Posterior vena cava (tissue), 2 donors: ENCODE measurements around the gene UST. TPM values are rescaled to one million over a fixed set of nuclear protein-coding genes. Genes with fewer than 3 reads are reported as not detected.
"Not testable (repeated sequence)": the region's sequence is repeated elsewhere in the genome, so short reads cannot be mapped to it uniquely, and the experiment has no call there.

ENCODE experiments used
- DNase-seq: peaks from one replicate; pipeline ENCODE4 v3.0.0-alpha.2; 2020; ENCODE audit warnings: low spot score
- intact Hi-C, 2 donors: fragments of 100-400 bp; cut with DNase I; formaldehyde crosslinking; loops; one replicate each; pipeline versions ENCODE4 v1.14.1 to v1.14.2; 2022 to 2023
- total RNA-seq, 2 donors: library from RNA; stranded (reverse); fragmentation: NEBNext Ultra II Directional; extraction: Animal tissue kit (Norgen Biotek cat#: 25700); gene quantifications; one replicate each; pipeline ENCODE4 v1.2.1, GENCODE V29; 2021
- donor health status: DM: yes; HTN: yes; CAD: no.
- donor health status: DM: yes; HTN: yes; CAD: no.

UST gene
- total RNA-seq, 2 donors from 2014 or later, result 15.2 to 19.4 TPM

- DNase-seq, result no peak
- intact Hi-C loops, result no loop called here
Observed at GRCh38 chr6:148971031-148971927, 224.4 kb downstream of the UST start.

GRCh38 chr6:148972481-148972880 is 225.7 kb downstream of the UST start:
- intact Hi-C loops, result no loop called here
- DNase-seq, result no peak

- intact Hi-C loops, result no loop called here
Observed at GRCh38 chr6:148973538-148974208, 226.8 kb downstream of the UST start.

GRCh38 chr6:148974351-148974750 is 227.5 kb downstream of the UST start:
- DNase-seq, result no peak
- intact Hi-C loops, result no loop called here

More at GRCh38 chr6:148973538-148974208, 226.8 kb downstream of the UST start:
- DNase-seq, result no peak

GRCh38 chr6:148978298-148978697 is 231.5 kb downstream of the UST start:
- intact Hi-C loops, DNase-seq: not testable (repeated sequence)

- DNase-seq, result no peak
- intact Hi-C loops, result no loop called here
Observed at GRCh38 chr6:148979014-148979901, 232.4 kb downstream of the UST start.

GRCh38 chr6:148980234-148980633 is 233.4 kb downstream of the UST start:
- no peak for DNase-seq
- intact Hi-C loops, result no loop called here

- no peak for DNase-seq
- intact Hi-C loops, result no loop called here
Observed at GRCh38 chr6:148981515-148981914, 234.7 kb downstream of the UST start.

- no peak for DNase-seq
- intact Hi-C loops, result no loop called here
Observed at GRCh38 chr6:148983101-148983761, 236.4 kb downstream of the UST start.

GRCh38 chr6:148983966-148984365 is 237.1 kb downstream of the UST start:
- no peak for DNase-seq
- intact Hi-C loops, result loop anchor here in 1 of 2 donors (2.0 kb wide), 1 partner anchor 73 kb away; no protein-coding TSS in a partner anchor

- intact Hi-C loops, result loop anchor here in 1 of 2 donors (2.0 kb wide), 1 partner anchor 74 kb away; no protein-coding TSS in a partner anchor
- DNase-seq, result no peak
Observed at GRCh38 chr6:148984531-148985056, 237.8 kb downstream of the UST start.

- intact Hi-C loops, result loop anchor here in 1 of 2 donors (2.0 kb wide), 1 partner anchor 75 kb away; no protein-coding TSS in a partner anchor
- DNase-seq, result no peak
Observed at GRCh38 chr6:148985499-148985898, 238.7 kb downstream of the UST start.

- intact Hi-C loops, result no loop called here
Observed at GRCh38 chr6:148986608-148987007, 239.8 kb downstream of the UST start.

GRCh38 chr6:148987982-148988381 is 241.2 kb downstream of the UST start:
- DNase-seq, result no peak

More at GRCh38 chr6:148986608-148987007, 239.8 kb downstream of the UST start:
- no peak for DNase-seq

GRCh38 chr6:148989585-148989984 is 242.8 kb downstream of the UST start:
- no peak for DNase-seq
- intact Hi-C loops, result no loop called here

More at GRCh38 chr6:148987982-148988381, 241.2 kb downstream of the UST start:
- intact Hi-C loops, result no loop called here

GRCh38 chr6:148990403-148990802 is 243.6 kb downstream of the UST start:
- no peak for DNase-seq
- intact Hi-C loops, result no loop called here

- no peak for DNase-seq
- intact Hi-C loops, result no loop called here
Observed at GRCh38 chr6:148996815-148997214, 250.0 kb downstream of the UST start.

- DNase-seq, result no peak
- intact Hi-C loops, result no loop called here
Observed at GRCh38 chr6:148997865-148998264, 251.0 kb downstream of the UST start.
